Measurements from ENCODE around the gene APOA4.

APOA4 gene

GRCh38 chr11:116797816-116798215 is 25.3 kb downstream of the APOA4 start:
- H3K9me2 ChIP-seq (replicated peaks; ENCODE audit: insufficient read depth, low read length): no peaks in the 10 kb centered on the region
- no peaks in the 10 kb centered on the region for H4K20me1 ChIP-seq (ENCODE audit: low read depth, low read length)
- H3K4me3 ChIP-seq (ENCODE audit: insufficient read depth, low read length, poor library complexity, severe bottlenecking): no peak overlapping the region
- no peak overlapping the region for H3K9ac ChIP-seq (ENCODE audit: low read length)
- no peak overlapping the region for H3K4me2 ChIP-seq (ENCODE audit: low read depth, low read length, poor library complexity, severe bottlenecking)
- no peak overlapping the region for H3K27ac ChIP-seq (ENCODE audit: low read depth, low read length)
- no peak overlapping the region for H2AFZ ChIP-seq (ENCODE audit: low read depth, low read length, severe bottlenecking)
- no peaks in the 10 kb centered on the region for H3F3A ChIP-seq (ENCODE audit: insufficient read depth)
- H3K79me2 ChIP-seq (ENCODE audit: insufficient read depth, low read length): no peaks in the 10 kb centered on the region
- H3K9me3 ChIP-seq (ENCODE audit: insufficient read depth, low read length): no peaks in the 10 kb centered on the region
- TF ChIP-seq EZH2phosphoT487 (conservative IDR thresholded peaks at IDR 0.05; ENCODE audit: low read length): no peak
- TF ChIP-seq, protein P1, sequence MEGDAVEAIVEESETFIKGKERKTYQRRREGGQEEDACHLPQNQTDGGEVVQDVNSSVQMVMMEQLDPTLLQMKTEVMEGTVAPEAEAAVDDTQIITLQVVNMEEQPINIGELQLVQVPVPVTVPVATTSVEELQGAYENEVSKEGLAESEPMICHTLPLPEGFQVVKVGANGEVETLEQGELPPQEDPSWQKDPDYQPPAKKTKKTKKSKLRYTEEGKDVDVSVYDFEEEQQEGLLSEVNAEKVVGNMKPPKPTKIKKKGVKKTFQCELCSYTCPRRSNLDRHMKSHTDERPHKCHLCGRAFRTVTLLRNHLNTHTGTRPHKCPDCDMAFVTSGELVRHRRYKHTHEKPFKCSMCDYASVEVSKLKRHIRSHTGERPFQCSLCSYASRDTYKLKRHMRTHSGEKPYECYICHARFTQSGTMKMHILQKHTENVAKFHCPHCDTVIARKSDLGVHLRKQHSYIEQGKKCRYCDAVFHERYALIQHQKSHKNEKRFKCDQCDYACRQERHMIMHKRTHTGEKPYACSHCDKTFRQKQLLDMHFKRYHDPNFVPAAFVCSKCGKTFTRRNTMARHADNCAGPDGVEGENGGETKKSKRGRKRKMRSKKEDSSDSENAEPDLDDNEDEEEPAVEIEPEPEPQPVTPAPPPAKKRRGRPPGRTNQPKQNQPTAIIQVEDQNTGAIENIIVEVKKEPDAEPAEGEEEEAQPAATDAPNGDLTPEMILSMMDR (IDR thresholded peaks at IDR 0.05; ENCODE audit: insufficient read depth, low read length, poor library complexity, severe bottlenecking): no peak
- H3K27me3 ChIP-seq (ENCODE audit: low read length): no peaks in the 10 kb centered on the region
- no peaks in the 10 kb centered on the region for H3K36me3 ChIP-seq (ENCODE audit: low read length)

- Histone ChIP-seq H3K9me2 (replicated peaks; ENCODE audit: insufficient read depth, low read length) (no peaks in the 10 kb centered on the region), H3F3A (ENCODE audit: insufficient read depth) (no peaks in the 10 kb centered on the region), H3K79me2 (ENCODE audit: insufficient read depth, low read length) (no peaks in the 10 kb centered on the region), H3K9ac (ENCODE audit: low read length) (no peak overlapping the region), H3K4me2 (ENCODE audit: low read depth, low read length, poor library complexity, severe bottlenecking) (no peak overlapping the region), H3K36me3 (ENCODE audit: low read length) (no peaks in the 10 kb centered on the region), H3K27me3 (ENCODE audit: low read length) (no peaks in the 10 kb centered on the region), H3K9me3 (ENCODE audit: insufficient read depth, low read length) (no peaks in the 10 kb centered on the region), H3K27ac (ENCODE audit: low read depth, low read length) (no peak overlapping the region), H2AFZ (ENCODE audit: low read depth, low read length, severe bottlenecking) (no peak overlapping the region), H3K4me3 (ENCODE audit: insufficient read depth, low read length, poor library complexity, severe bottlenecking) (no peak overlapping the region), H4K20me1 (ENCODE audit: low read depth, low read length) (no peaks in the 10 kb centered on the region)
- TF ChIP-seq, protein P1 (IDR thresholded peaks at IDR 0.05; ENCODE audit: insufficient read depth, low read length, poor library complexity, severe bottlenecking): no peak
- TF ChIP-seq EZH2phosphoT487 (conservative IDR thresholded peaks at IDR 0.05; ENCODE audit: low read length): no peak
Measured at GRCh38 chr11:116796548-116796947, 26.6 kb downstream of the APOA4 start.

GRCh38 chr11:116794851-116795250 is 28.3 kb downstream of the APOA4 start:
- H3K4me2 ChIP-seq (ENCODE audit: low read depth, low read length, poor library complexity, severe bottlenecking): no peak overlapping the region
- H4K20me1 ChIP-seq (ENCODE audit: low read depth, low read length): no peaks in the 10 kb centered on the region
- no peak for TF ChIP-seq EZH2phosphoT487 (conservative IDR thresholded peaks at IDR 0.05; ENCODE audit: low read length)
- TF ChIP-seq, protein P1 (IDR thresholded peaks at IDR 0.05; ENCODE audit: insufficient read depth, low read length, poor library complexity, severe bottlenecking): no peak
- no peaks in the 10 kb centered on the region for H3K9me2 ChIP-seq (replicated peaks; ENCODE audit: insufficient read depth, low read length)
- no peaks in the 10 kb centered on the region for H3K36me3 ChIP-seq (ENCODE audit: low read length)
- no peak overlapping the region for H3K27ac ChIP-seq (ENCODE audit: low read depth, low read length)
- H3K4me3 ChIP-seq (ENCODE audit: insufficient read depth, low read length, poor library complexity, severe bottlenecking): no peak overlapping the region
- H3K27me3 ChIP-seq (ENCODE audit: low read length): no peaks in the 10 kb centered on the region
- H2AFZ ChIP-seq (ENCODE audit: low read depth, low read length, severe bottlenecking): no peak overlapping the region
- no peaks in the 10 kb centered on the region for H3F3A ChIP-seq (ENCODE audit: insufficient read depth)
- H3K9ac ChIP-seq (ENCODE audit: low read length): no peak overlapping the region
- no peaks in the 10 kb centered on the region for H3K79me2 ChIP-seq (ENCODE audit: insufficient read depth, low read length)
- H3K9me3 ChIP-seq (ENCODE audit: insufficient read depth, low read length): no peaks in the 10 kb centered on the region

- Histone ChIP-seq H3K9me3 (ENCODE audit: insufficient read depth, low read length) (no peaks in the 10 kb centered on the region), H3K9me2 (replicated peaks; ENCODE audit: insufficient read depth, low read length) (no peaks in the 10 kb centered on the region), H3F3A (ENCODE audit: insufficient read depth) (no peaks in the 10 kb centered on the region), H3K9ac (ENCODE audit: low read length) (no peak overlapping the region), H3K4me3 (ENCODE audit: insufficient read depth, low read length, poor library complexity, severe bottlenecking) (no peak overlapping the region), H3K79me2 (ENCODE audit: insufficient read depth, low read length) (no peaks in the 10 kb centered on the region), H2AFZ (ENCODE audit: low read depth, low read length, severe bottlenecking) (no peak overlapping the region), H3K27ac (ENCODE audit: low read depth, low read length) (no peak overlapping the region), H3K4me2 (ENCODE audit: low read depth, low read length, poor library complexity, severe bottlenecking) (no peak overlapping the region), H4K20me1 (ENCODE audit: low read depth, low read length) (no peaks in the 10 kb centered on the region), H3K36me3 (ENCODE audit: low read length) (no peaks in the 10 kb centered on the region), H3K27me3 (ENCODE audit: low read length) (no peaks in the 10 kb centered on the region)
- TF ChIP-seq, protein P1 (IDR thresholded peaks at IDR 0.05; ENCODE audit: insufficient read depth, low read length, poor library complexity, severe bottlenecking): no peak
- TF ChIP-seq EZH2phosphoT487 (conservative IDR thresholded peaks at IDR 0.05; ENCODE audit: low read length): no peak
Measured at GRCh38 chr11:116793772-116794097, 29.4 kb downstream of the APOA4 start.
